GM19035 (cell line): ENCODE data around the gene NCOA3.
"Not testable (repeated sequence)": the region's sequence is repeated elsewhere in the genome, so short reads cannot be mapped to it uniquely, and the experiment has no call there.

Experiments used
- ATAC-seq: cut with Tn5 transposase; IDR thresholded peaks from one replicate; pipeline ENCODE4 v1.9.1; 2021; ENCODE audit not compliant: unreplicated experiment

NCOA3 gene

DNA sequence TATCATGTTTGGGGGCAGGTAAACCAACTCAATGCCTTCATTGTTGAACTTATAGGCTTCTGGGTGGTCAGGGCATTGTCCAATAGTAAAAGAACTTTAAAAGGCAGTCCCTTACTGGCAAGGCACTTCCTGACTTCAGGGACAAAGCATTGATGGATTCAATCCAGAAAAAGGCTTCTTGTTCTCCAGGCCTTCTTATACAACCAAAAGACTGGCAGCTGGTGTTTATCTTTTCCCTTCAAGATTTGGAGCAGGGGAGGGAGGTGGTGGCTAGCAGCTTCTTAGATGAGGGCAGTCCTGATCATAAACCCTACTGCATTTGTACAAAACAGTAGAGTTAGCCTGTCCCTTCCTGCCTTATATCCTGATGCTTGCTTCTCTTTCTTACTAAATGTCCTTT lies 57.5 kb downstream of the NCOA3 start:
- ATAC-seq = no peak

DNA sequence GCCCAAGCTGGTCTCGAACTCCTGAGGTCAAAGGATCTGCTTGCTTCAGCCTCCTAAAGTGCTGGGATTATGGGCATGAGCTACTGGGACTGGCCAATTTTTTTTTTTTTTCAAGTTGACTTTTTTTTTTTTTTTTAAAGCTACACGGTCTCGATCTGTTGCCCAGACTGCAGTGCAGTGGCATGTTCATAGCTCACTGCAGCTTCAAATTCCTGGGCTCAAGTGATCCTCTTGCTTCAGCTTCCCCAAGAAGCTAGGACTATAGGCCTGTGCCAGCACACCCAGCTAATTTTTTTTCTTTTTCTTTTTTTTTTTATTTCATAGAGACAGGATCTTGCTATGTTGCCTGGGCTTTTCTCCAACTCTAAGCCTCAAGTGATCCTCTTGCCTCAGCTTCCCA lies 59.5 kb downstream of the NCOA3 start:
- ATAC-seq = no peak

DNA sequence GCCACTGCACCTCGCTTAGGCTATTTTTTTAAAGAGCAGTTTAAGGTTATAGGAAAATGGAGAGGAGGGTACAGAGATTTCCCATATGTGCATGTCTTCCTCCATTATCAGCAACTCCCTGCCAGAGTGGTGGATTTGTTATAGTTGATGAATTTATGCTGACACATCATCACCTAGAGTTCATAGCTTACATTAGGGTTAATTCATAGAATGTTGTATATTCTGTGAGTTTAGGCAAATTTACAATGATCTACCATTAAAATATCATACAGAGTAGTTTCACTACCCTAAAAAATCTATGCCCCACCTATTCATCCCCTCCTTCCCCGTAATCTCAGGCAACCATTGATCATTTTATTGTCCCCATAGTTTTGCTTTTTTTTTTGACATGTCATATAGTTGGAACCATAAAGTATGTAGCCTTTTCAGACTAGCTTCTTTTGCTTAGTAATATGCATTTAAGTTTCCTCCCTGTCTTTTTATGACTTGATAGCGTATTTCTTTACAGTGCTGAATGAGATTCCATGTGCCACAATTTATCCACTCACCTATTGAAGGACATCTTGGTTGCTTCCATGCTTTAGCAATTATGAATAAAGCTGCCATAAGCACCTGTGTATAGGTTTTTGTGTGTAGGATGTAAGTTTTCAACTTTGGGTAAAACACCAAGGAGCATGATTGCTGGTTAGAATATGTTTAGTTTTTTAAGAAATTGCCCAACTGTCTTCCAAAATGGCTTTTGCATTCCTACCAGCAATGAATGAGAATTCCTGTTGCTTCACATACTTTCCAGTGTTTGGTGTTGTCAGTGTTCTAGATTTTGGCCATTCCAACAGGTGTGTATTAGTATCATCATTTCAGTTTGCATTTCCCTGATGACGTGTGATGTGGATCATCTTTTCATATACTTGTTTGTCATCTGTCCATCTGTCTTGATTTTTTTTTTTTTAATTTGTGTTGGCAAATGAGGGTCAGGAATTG lies 60.2 kb downstream of the NCOA3 start:
- no peak for ATAC-seq

DNA sequence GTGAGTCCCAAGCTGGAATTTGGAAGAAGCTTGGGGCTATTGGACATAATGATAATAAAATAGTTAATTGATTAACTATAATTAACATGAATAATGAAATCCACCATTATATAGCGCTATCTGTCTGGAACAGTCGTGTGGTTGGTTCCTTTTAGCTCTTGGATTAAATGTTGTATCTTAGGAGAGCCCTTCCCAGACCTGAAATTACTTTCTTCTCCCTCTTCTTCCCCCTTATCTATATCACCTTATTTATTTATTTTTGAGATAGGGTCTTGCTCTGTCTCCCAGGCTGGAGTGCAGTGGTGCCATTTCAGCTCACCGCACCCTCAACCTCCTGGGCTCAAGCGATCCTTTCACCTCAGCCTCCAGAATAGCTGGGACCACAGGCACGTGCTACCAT lies 64.6 kb downstream of the NCOA3 start:
- no peak for ATAC-seq

DNA sequence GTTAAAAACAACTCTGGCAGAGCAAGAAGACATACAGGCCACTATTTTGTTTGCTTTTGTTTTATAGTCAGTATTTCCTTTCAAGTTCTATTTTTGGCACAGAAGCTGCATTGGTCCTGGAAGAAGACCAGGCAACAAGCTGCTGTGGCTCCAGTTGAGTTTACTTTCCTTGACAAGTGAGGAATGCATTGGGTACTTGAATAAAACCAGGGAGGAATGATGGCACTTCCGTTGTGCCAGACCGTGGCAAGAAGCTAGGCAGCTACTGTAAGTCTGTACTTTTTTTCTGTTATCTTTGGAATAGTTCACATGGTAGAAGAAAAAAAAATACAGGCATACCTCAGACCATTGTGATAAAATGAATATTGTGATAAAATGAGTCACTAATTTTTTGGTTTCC lies 66.3 kb downstream of the NCOA3 start:
- ATAC-seq = no peak

DNA sequence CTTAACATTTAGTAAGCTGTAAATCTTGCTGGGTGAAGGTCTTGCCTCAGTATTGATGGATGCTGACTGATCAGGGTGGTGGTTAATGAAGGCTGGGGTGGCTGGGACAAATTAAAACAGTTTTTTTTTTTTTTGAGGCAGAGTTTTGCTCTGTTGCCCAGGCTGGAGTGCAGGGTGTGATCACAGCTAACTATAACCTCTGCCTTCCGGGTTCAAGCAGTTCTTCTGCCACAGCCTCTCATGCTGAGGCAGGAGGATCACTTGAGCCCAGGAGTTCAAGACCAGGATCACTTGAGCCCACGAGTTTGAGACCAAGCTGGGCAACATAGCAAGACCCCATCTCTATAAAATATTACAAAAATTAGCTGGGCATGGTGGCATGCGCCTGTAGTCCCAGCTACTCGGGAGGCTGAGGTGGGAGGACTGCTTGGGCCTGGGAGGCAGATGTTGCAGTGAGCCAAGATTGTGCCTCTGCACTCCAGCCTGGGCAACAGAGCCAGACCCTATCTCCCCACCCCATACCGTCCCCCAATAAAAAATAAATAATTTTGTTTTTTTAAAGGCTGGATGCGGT lies 67.2 kb downstream of the NCOA3 start:
- ATAC-seq = no peak

DNA sequence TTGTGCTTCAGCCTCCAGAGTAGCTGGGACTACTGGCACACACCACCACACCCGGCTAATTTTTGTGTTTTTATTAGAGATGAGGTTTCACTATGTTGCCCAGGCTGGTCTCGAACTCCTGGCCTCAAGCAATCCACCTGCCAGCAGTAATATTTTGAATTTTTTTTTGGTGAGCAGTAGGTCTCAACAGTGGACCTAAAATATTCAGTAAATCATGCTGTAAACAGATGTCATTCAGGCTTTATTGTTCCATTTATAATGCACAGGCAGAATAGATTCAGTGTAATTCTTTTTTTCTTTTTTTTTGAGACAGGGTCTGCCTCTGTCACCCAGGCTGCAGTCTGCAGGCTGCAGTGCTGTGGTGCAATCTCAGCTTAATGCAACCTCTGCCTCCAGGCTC lies 69.7 kb downstream of the NCOA3 start:
- no peak for ATAC-seq

DNA sequence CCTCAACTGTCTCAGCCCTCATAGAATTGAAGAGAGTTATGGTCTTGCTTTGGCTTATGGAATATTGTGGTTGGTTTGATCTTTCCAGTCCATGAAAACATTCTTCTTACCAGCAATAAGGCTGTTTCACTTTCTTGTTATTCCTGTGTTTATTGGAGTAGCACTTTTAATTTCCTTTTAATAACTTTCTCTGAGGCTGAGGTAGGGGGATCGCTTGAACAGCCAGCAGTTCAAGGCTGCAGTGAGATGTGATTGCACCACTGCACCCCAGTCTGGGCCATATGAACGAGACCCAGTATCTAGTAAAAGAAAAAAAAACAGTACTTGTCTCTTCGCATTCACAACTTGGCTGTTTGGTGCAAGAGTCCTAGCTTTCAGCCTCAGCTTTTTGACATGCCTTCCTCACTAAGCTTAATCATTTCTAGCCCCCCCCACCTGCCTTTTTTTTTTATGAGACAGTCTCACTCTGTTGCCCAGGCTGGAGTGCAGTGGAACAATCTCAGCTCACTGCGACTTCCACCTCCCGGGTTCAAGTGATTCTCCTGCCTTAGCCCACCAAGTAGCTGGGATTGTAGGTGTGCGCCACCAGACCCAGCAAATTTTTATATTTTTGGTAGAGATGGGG lies 70.5 kb downstream of the NCOA3 start:
- ATAC-seq = no peak

DNA sequence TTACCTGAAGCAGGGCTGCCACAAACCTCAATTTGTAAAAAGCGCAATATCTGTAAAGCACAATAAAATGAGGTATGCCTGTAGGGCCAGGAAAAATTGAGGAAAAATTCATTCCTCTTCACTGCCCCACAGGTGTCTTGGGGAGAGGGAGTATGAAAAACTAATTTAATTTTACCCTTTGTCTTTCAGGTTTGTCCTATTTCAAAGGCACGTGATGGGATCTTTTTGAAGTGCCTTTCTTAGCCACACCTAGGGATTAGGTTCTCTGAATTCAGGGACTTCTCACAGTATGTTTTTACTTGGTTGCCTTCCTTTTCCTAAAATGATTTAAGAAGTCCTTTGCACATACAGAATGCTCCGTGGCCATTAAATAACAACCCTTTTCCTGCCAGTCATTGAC lies 71.9 kb downstream of the NCOA3 start:
- no peak for ATAC-seq

DNA sequence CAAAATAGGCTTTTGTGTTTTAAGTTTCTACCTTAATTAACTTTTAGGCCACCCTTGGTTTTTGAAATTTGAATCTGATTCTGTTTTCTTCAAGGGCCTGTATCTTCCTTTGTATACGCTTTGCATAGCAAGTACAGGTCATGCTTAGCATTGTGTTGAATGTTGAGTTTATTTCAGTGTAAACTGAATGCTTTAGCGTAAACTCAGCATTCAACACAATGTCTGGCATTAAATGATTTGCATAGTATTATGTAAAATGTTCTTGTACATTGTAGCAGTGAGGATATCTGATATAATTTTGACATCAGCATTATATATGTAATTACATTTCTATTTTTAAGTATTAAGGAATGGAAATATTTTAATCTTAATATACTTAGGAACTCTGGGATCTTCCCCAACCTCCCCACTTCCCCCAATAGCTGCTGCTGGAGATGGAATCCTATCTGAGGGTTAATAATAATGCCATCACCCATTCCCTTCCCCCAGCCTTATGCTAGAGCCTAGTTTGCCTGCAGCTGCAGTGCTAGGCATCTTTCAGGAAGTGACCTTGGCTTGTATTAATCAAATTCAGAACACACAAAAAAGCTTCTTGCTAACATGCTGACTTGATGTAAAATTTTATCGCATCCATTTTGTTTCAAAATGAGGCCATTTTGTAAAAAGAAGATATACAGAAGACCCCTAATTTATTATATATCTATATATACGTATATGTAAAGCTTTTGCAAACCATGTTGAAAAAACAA lies 73.1 kb downstream of the NCOA3 start:
- no peak for ATAC-seq

DNA sequence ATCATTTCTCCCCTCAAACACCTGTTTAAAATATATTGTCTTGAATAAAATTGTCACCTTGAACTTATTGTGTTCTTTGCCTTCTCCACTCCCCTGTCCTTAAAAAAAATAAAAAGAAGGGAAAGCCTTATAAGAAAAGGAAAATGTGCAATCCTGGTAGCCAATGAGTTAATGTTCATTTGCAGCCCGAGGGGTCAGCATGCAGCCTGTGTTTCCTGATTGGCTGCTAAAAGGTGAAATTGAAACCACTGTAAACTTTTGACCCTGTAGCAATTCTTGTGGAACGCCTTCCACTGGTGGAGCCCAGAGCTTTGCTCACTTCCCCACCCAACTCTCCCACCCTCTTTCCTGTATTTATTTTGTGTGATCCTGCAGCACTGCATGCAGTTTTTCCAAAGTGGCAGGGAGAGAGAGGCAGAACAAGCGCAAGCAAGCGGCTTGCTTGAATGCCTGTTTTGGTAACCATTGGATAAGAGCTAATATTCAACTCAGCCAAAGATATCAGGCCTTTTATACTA lies 74.9 kb downstream of the NCOA3 start:
- peak; percentile 49 for ATAC-seq

DNA sequence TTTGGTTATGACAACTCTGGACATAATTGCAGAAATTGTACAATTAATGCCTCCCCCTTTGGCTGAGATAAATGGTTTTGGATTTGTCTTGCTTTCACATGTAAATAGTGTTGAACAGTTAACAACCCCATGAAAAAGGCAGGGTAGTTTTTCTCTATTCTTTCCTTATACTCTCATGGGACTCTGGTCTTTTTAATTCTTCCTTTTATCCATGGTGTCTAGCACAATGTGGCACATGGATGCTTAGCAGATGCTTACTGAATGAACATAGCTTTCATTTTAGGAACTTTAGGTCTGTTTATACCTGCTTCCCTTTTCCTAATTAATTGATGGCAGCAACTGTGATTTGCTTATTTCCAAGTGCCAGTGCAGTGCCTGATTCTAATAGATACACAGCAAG lies 75.6 kb downstream of the NCOA3 start:
- ATAC-seq = no peak

DNA sequence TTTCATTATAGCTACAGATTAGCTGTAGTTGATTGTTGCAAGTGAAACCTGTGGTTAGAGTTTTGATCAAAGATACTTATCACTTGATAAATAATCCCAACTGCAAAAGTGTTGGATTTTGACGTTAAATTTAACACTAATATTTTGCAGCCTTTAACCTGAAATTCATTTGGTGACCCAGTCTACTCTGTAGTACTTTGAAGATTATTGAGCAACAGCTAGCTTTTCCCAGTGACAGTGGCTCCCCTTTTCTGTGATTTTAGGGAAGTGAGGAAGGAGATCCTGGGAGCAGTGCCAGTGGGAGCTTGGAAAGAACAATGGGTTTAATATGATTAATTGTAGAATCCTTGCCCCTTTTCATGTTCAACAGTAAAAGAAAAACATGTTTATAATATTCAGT lies 76.9 kb downstream of the NCOA3 start:
- no peak for ATAC-seq

DNA sequence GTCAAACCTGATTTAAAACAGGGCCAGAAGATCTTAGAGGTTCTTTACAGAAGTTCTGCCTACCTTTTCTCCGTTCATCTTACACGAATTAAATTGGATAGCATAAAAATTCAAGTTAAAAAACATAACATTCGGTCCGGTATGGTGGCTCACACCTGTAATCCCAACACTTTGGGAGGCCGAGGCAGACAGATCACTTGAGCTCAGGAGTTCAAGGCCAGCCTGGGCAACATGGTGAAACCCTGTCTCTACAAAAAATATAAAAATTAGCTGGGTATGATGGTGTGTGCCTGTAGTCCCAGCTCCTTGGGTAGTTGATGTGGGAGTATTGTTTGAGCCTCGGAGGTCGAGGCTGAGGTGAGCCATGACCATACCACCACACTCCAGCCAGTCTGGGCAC lies 79.0 kb downstream of the NCOA3 start:
- ATAC-seq = not testable (repeated sequence)

DNA sequence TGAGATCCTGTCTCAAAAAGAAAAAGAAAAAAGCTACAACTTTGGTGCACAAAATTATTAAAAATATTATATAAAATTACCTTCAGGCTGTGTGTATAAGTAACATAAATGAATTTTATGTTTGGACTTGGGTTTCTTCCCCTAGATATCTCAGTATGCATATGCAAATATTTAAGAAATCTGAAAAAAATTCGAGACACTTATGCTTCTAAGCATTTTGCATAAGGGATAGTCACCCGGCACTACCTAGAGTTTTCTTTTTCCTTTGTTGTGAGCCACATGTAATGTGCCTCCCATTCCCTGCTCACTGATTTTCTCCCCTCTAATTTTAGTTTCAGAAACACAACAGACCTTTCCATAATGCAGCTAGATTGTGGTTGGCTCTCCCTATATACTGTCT lies 79.4 kb downstream of the NCOA3 start:
- ATAC-seq = no peak

DNA sequence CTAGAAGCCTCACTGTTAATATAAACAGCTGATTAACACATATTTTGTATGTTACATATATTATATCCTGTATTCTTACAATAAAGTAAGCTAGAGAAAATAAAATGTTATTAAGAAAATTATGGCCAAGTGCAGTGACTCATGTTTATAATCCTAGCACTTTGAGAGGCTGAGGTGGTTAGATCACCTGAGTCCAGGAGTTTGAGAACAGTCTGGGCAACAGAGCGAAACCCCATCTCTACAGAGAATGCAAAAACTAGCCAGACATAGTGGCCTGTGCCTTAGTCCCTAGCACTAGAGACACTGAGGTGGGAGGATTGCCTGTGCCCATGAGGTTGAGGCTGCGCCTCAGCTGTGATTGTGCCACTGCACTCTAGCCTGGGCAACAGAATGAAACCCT lies 81.9 kb downstream of the NCOA3 start:
- ATAC-seq = no peak

DNA sequence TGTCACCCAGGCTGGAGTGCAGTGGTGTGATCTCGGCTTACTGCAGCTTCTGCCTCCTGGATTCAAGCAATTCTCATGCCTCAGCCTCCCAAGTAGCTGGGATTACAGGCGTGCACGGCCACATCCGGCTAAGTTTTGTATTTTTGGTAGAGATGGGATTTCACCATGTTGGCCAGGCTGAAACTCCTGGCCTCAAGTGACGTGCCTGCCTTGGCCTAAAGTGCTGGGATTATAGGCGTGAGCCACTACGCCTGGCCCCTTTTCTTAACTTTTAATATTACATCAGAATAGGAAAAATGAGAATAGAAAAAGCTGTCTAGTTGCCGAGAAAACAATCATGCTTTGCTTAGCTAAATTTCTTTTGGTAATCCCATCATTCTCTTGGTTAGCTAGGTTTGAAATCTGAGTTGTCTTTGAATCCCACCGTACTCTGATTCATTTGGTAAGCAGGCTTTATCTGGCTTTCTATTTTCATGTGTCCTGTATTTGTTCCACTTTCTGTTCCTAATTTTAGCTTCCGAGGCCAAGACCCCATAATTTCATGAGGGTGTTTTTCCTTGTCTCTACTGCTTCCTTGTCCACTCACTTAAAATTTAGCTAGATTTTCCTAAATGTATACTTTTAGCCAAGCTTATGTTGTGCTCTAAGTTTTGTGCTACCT lies 83.5 kb downstream of the NCOA3 start:
- ATAC-seq = no peak

DNA sequence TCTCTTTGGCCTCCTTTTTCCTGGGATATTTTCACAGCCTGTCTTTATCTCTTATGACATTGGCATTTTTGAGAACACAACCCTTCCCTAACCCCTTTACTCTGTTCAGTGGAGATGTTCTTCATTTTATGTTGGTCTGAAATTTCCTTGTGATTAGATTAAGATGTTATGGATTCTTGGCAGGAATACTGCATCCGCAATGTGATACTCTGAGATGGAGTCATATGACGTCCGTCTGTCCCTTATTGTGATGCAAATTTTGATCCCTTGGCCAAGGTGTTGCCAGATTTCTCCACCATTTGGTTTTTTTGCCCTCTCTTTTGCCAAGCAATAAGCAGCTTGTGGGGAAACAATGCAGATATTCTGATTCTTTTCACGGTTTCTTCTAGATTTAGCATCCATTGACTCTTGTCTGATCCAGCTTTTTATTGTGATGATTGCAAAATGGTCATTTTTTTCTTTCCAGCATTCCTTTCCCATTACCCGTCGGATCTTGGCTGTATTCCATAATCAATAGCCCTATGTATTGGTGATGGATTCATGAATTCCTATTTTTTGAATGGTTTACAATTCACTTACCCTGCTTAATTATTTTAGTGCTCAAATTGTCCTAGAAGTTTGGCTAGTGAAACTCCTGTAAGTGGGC lies 85.1 kb downstream of the NCOA3 start:
- ATAC-seq = no peak

DNA sequence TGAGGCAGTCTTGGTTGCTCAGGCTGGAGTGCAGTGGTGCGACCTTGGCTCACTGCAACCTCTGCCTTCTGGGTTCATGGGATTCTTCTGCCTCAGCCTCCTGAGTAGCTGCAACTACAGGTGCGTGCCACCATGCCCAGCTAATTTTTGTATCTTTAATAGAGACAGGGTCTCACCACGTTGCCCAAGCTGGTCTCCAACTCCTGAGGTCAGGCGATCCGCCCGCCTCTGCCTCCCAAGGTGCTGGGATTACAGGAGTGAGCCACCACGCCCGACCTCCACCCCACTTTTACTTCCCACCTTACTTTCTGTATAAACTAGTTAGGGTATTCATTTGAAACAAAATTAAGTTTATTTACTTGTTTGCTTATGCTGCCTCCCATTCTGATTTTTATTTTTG lies 86.5 kb downstream of the NCOA3 start:
- ATAC-seq = no peak

DNA sequence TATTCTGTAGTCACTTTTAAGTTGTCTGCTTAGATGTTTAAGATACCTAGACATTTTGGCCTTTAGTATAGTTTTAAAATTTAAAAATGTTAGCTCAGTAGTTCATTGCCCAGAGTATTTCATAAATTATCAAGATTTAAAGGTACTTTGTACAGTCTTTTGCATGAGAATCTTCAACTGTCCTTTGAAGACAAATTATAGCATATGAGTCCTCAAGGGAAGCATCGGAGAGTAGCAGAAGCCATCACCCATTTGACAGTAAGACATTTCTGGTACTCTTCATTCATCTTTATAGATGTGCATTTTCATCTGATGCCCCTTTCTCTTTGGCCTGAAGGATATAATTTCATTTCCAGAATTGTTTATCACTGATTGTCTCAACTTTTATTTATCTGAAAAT lies 89.5 kb downstream of the NCOA3 start:
- no peak for ATAC-seq
